ENCODE results near the gene PDCL2. TPM values are rescaled to one million over a fixed set of nuclear protein-coding genes. Genes with fewer than 3 reads are reported as not detected.

Gene PDCL2
- total RNA-seq, 1 experiment from 2014 or later, result not detected

DNA sequence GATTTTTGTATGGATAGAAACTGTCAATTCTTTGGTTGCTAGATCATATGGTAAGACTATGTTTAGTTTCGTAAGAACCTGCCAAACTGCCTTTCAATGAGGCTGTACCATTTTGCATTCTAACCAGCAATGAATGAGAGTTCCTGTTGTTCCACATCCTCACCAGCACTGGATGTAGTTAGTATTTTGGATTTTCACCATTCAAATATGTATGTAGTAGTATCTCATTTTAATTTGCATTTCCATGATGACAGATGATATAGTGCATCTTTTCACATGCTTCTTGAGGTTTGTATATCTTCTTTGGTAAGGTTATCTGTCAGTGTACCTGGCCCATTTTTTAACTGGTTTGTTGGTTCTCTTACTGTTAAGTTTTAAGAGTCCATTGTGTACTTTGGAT lies 80.0 kb downstream of the PDCL2 start:
- H3K4me3 Mint-ChIP-seq, result no peak overlapping the region
- Histone ChIP-seq H2BK20ac (ENCODE audit: low read depth, low read length, poor library complexity, severe bottlenecking) (no peak overlapping the region), H3K27me3 (ENCODE audit: insufficient read depth, low read length) (no peaks in the 10 kb centered on the region), H3K4me1 (ENCODE audit: insufficient read depth, low read length) (peaks cover 2% of the 10 kb centered on the region), H3K79me1 (ENCODE audit: insufficient read depth, low read depth, low read length, poor library complexity, severe bottlenecking) (no peaks in the 10 kb centered on the region), H4K5ac (ENCODE audit: insufficient read length, low read depth, low read length) (no peak overlapping the region), H4K8ac (replicated peaks; ENCODE audit: insufficient read length, low read depth, low read length) (no peak overlapping the region), H3K9ac (ENCODE audit: extremely low read depth, insufficient read length, low read length) (no peak overlapping the region), H2BK15ac (ENCODE audit: low read depth, low read length) (no peak overlapping the region), H4K91ac (ENCODE audit: insufficient read length, low read depth, low read length) (no peak overlapping the region), H2AK5ac (ENCODE audit: insufficient read length, low read length) (no peak overlapping the region), H2BK12ac (ENCODE audit: insufficient read length, low read depth, low read length) (no peak overlapping the region), H3T11ph (ENCODE audit: low read length) (no peak overlapping the region), H2BK120ac (ENCODE audit: low read depth, low read length, poor library complexity, severe bottlenecking) (no peak overlapping the region), H3K9me3 (ENCODE audit: control insufficient read depth, low read depth, low read length) (no peaks in the 10 kb centered on the region), H3K23me2 (ENCODE audit: insufficient read length, low read depth, low read length, poor library complexity, severe bottlenecking) (no peaks in the 10 kb centered on the region), H4K20me1 (ENCODE audit: control insufficient read depth, insufficient read depth, insufficient read length) (no peaks in the 10 kb centered on the region), H3K14ac (ENCODE audit: insufficient read depth, low read length) (no peak overlapping the region), H3K18ac (ENCODE audit: insufficient read length, low read depth, low read length) (no peak overlapping the region), H3K23ac (ENCODE audit: insufficient read length, low read depth, low read length) (no peak overlapping the region), H2AFZ (ENCODE audit: low read length) (no peak overlapping the region), H3K56ac (ENCODE audit: insufficient read length, low read depth, low read length) (no peak overlapping the region), H3K4ac (ENCODE audit: low read depth, low read length) (no peak overlapping the region), H2BK5ac (ENCODE audit: insufficient read length, low read length) (no peak overlapping the region), H3K4me2 (ENCODE audit: insufficient read depth, insufficient read length, low read length) (no peak overlapping the region), H3K79me2 (ENCODE audit: insufficient read depth, low read length) (no peaks in the 10 kb centered on the region), H3K27ac (ENCODE audit: insufficient read length, low read depth, low read length) (no peak overlapping the region)
- H3K27me3 Mint-ChIP-seq (ENCODE audit: low read depth), result no peaks in the 10 kb centered on the region
- TF ChIP-seq, protein P1, sequence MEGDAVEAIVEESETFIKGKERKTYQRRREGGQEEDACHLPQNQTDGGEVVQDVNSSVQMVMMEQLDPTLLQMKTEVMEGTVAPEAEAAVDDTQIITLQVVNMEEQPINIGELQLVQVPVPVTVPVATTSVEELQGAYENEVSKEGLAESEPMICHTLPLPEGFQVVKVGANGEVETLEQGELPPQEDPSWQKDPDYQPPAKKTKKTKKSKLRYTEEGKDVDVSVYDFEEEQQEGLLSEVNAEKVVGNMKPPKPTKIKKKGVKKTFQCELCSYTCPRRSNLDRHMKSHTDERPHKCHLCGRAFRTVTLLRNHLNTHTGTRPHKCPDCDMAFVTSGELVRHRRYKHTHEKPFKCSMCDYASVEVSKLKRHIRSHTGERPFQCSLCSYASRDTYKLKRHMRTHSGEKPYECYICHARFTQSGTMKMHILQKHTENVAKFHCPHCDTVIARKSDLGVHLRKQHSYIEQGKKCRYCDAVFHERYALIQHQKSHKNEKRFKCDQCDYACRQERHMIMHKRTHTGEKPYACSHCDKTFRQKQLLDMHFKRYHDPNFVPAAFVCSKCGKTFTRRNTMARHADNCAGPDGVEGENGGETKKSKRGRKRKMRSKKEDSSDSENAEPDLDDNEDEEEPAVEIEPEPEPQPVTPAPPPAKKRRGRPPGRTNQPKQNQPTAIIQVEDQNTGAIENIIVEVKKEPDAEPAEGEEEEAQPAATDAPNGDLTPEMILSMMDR (conservative IDR thresholded peaks at IDR 0.05), result no peak
- no CpG with 5 or more reads among the region's 1 CpG for WGBS (ENCODE audit: extremely low coverage, insufficient read length, low lambda C conversion rate)
- peaks cover 0 to 8% (median 2%) of the 10 kb centered on the region in 3 experiments; a peak in 5 of 7 replicates for H3K36me3 Mint-ChIP-seq (ENCODE audit: insufficient read depth in 1 of 3, low read depth in 3 of 3)
- H3K4me1 Mint-ChIP-seq, result peaks cover 5 to 6% of the 10 kb centered on the region in 2 experiments
- no peak for DNase-seq
- H3K27ac Mint-ChIP-seq, result no peak overlapping the region
- no peaks in the 10 kb centered on the region for H3K9me3 Mint-ChIP-seq
